SK-N-SH treated with all-trans-retinoic acid at 6 μM for 48 hours (cell line): ENCODE results near the gene QRICH2.

ENCODE experiments used
- ATAC-seq: fragments of 200-7000 bp; cut with Tn5 transposase; 3 replicates; pipeline ENCODE4 v1.9.1; 2020; ENCODE audit warnings: mild to moderate bottlenecking, moderate library complexity
- ARNTL ChIP-seq: fragments of 450-650 bp; formaldehyde crosslinking; IDR thresholded peaks from 2 replicates; pipeline ENCODE4 v1.5.0; 2020; ENCODE audit warnings: low read depth, mild to moderate bottlenecking, moderate library complexity, borderline replicate concordance
- BACH2 ChIP-seq: fragments of 250-450 bp; sonication (Bioruptor Pico); IDR thresholded peaks from 2 replicates; pipeline ENCODE4 v1.9.0; 2021; ENCODE audit warnings: mild to moderate bottlenecking, borderline replicate concordance
- CSDC2 ChIP-seq: fragments of 250-450 bp; sonication (Bioruptor Pico); IDR thresholded peaks from 2 replicates; pipeline ENCODE4 v1.5.0; 2020; ENCODE audit warnings: mild to moderate bottlenecking, moderate library complexity
- ESRRG ChIP-seq: fragments of 250-450 bp; sonication (Bioruptor Pico); IDR thresholded peaks from 2 replicates; pipeline ENCODE4 v1.6.1; 2021; ENCODE audit warnings: mild to moderate bottlenecking
- GLIS3 ChIP-seq: fragments of 250-450 bp; sonication (Bioruptor Pico); IDR thresholded peaks from 2 replicates; pipeline ENCODE4 v1.5.0; 2020; ENCODE audit warnings: mild to moderate bottlenecking, moderate library complexity
- ISL1 ChIP-seq: fragments of 250-450 bp; sonication (Bioruptor Pico); IDR thresholded peaks from 2 replicates; pipeline ENCODE4 v2.1.2; 2022; ENCODE audit warnings: mild to moderate bottlenecking, moderate library complexity
- OSR1 ChIP-seq: fragments of 250-450 bp; sonication (Bioruptor Pico); IDR thresholded peaks from 2 replicates; pipeline ENCODE4 v1.8.0; 2022; ENCODE audit warnings: moderate library complexity, mild to moderate bottlenecking, inconsistent platforms
- PPARA ChIP-seq: fragments of 250-450 bp; sonication (Bioruptor Pico); IDR thresholded peaks from 2 replicates; pipeline ENCODE4 v1.5.0; 2020; ENCODE audit warnings: mild to moderate bottlenecking, borderline replicate concordance
- RARB ChIP-seq: fragments of 250-450 bp; sonication (Bioruptor Pico); IDR thresholded peaks from 2 replicates; pipeline ENCODE4 v1.8.0; 2021; ENCODE audit warnings: mild to moderate bottlenecking, moderate library complexity
- SNAI2 ChIP-seq: fragments of 250-450 bp; sonication (Bioruptor Pico); IDR thresholded peaks from 2 replicates; pipeline ENCODE4 v1.5.0; 2020; ENCODE audit warnings: mild to moderate bottlenecking, moderate library complexity
- TOX ChIP-seq: fragments of 250-450 bp; sonication (Bioruptor Pico); IDR thresholded peaks from 2 replicates; pipeline ENCODE4 v1.8.0; 2021; ENCODE audit warnings: mild to moderate bottlenecking, moderate library complexity, borderline replicate concordance
- ZC3H10 ChIP-seq: fragments of 250-450 bp; sonication (Bioruptor Pico); IDR thresholded peaks from 2 replicates; pipeline ENCODE4 v1.5.1; 2021; ENCODE audit warnings: mild to moderate bottlenecking, moderate library complexity
- ZFP3 ChIP-seq: fragments of 250-450 bp; sonication (Bioruptor Pico); IDR thresholded peaks from 2 replicates; pipeline ENCODE4 v1.5.0; 2020; ENCODE audit warnings: mild to moderate bottlenecking, moderate library complexity
- ZNF565 ChIP-seq: fragments of 450-650 bp; formaldehyde crosslinking; conservative IDR thresholded peaks from 2 replicates; pipeline ENCODE4 v1.5.0; 2020; ENCODE audit warnings: low read depth, mild to moderate bottlenecking, moderate library complexity
- ZNF70 ChIP-seq: fragments of 450-650 bp; formaldehyde crosslinking; IDR thresholded peaks from 2 replicates; pipeline ENCODE4 v1.5.0; 2020; ENCODE audit warnings: mild to moderate bottlenecking, moderate library complexity
- ZNF8 ChIP-seq: fragments of 450-650 bp; formaldehyde crosslinking; IDR thresholded peaks from 2 replicates; pipeline ENCODE4 v1.5.0; 2020; ENCODE audit warnings: mild to moderate bottlenecking, moderate library complexity
- TF ChIP-seq, protein P1 (sequence below): fragments of 250-450 bp; sonication (Bioruptor Pico); IDR thresholded peaks from 2 replicates; pipeline ENCODE4 v1.8.0; 2021; ENCODE audit warnings: low read depth, mild to moderate bottlenecking, moderate library complexity, borderline replicate concordance
- TF ChIP-seq, protein P2 (sequence below): fragments of 250-450 bp; sonication (Bioruptor Pico); IDR thresholded peaks from 2 replicates; pipeline ENCODE4 v1.8.0; 2020; ENCODE audit warnings: mild to moderate bottlenecking, moderate library complexity, borderline replicate concordance
- TF ChIP-seq, protein P3 (sequence below): fragments of 250-450 bp; sonication (Bioruptor Pico); IDR thresholded peaks from 2 replicates; pipeline ENCODE4 v1.5.1; 2020; ENCODE audit warnings: low read depth, mild to moderate bottlenecking, moderate library complexity
- TF ChIP-seq, protein P4 (sequence below): fragments of 250-450 bp; sonication (Bioruptor Pico); IDR thresholded peaks from 2 replicates; pipeline ENCODE4 v1.5.0; 2020; ENCODE audit warnings: mild to moderate bottlenecking, moderate library complexity
- TF ChIP-seq, protein P5 (sequence below): fragments of 250-450 bp; sonication (Bioruptor Pico); IDR thresholded peaks from 2 replicates; pipeline ENCODE4 v1.5.1; 2021; ENCODE audit warnings: mild to moderate bottlenecking, moderate library complexity

QRICH2 gene

DNA sequence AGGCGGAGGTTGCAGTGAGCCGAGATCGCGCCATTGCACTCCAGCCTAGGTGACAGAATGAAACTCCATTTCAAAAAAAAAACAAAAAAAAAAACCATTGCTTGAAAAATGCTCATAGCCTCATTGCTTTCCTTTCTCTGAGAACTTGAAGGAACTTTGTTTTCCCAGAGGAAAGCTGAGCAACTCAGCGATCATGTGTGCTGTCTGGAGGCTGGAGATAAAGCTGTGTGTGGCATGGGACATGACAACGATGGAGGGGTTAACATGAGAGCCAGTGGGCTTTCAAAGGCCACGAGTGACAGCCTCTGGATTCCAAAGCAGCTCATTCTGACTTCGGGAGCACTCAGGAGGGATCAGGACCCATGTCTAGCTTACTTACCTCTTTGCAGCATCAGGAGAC is 21.6 kb upstream of the QRICH2 start:
- no peak for ATAC-seq
- TF ChIP-seq, protein P1, sequence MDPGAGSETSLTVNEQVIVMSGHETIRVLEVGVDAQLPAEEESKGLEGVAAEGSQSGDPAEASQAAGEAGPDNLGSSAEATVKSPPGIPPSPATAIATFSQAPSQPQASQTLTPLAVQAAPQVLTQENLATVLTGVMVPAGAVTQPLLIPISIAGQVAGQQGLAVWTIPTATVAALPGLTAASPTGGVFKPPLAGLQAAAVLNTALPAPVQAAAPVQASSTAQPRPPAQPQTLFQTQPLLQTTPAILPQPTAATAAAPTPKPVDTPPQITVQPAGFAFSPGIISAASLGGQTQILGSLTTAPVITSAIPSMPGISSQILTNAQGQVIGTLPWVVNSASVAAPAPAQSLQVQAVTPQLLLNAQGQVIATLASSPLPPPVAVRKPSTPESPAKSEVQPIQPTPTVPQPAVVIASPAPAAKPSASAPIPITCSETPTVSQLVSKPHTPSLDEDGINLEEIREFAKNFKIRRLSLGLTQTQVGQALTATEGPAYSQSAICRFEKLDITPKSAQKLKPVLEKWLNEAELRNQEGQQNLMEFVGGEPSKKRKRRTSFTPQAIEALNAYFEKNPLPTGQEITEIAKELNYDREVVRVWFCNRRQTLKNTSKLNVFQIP: no peak
- TF ChIP-seq ZC3H10 (CRISPR knock-in tag) (no peak), BACH2 (no peak), OSR1 (CRISPR knock-in tag) (no peak), CSDC2 (no peak), PPARA (CRISPR knock-in tag) (no peak), TOX (CRISPR knock-in tag) (no peak), ISL1 (CRISPR knock-in tag) (no peak), ZNF565 (CRISPR knock-in tag) (no peak), GLIS3 (CRISPR knock-in tag) (no peak), ZNF70 (CRISPR knock-in tag) (no peak), SNAI2 (CRISPR knock-in tag) (no peak), ZNF8 (CRISPR knock-in tag) (no peak), ZFP3 (CRISPR knock-in tag) (no peak), ARNTL (no peak), RARB (CRISPR knock-in tag) (no peak)
- TF ChIP-seq, protein P2, sequence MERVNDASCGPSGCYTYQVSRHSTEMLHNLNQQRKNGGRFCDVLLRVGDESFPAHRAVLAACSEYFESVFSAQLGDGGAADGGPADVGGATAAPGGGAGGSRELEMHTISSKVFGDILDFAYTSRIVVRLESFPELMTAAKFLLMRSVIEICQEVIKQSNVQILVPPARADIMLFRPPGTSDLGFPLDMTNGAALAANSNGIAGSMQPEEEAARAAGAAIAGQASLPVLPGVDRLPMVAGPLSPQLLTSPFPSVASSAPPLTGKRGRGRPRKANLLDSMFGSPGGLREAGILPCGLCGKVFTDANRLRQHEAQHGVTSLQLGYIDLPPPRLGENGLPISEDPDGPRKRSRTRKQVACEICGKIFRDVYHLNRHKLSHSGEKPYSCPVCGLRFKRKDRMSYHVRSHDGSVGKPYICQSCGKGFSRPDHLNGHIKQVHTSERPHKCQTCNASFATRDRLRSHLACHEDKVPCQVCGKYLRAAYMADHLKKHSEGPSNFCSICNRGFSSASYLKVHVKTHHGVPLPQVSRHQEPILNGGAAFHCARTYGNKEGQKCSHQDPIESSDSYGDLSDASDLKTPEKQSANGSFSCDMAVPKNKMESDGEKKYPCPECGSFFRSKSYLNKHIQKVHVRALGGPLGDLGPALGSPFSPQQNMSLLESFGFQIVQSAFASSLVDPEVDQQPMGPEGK (CRISPR knock-in tag): no peak
- TF ChIP-seq, protein P3, sequence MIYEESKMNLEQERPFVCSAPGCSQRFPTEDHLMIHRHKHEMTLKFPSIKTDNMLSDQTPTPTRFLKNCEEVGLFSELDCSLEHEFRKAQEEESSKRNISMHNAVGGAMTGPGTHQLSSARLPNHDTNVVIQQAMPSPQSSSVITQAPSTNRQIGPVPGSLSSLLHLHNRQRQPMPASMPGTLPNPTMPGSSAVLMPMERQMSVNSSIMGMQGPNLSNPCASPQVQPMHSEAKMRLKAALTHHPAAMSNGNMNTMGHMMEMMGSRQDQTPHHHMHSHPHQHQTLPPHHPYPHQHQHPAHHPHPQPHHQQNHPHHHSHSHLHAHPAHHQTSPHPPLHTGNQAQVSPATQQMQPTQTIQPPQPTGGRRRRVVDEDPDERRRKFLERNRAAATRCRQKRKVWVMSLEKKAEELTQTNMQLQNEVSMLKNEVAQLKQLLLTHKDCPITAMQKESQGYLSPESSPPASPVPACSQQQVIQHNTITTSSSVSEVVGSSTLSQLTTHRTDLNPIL: no peak
- TF ChIP-seq, protein P4, sequence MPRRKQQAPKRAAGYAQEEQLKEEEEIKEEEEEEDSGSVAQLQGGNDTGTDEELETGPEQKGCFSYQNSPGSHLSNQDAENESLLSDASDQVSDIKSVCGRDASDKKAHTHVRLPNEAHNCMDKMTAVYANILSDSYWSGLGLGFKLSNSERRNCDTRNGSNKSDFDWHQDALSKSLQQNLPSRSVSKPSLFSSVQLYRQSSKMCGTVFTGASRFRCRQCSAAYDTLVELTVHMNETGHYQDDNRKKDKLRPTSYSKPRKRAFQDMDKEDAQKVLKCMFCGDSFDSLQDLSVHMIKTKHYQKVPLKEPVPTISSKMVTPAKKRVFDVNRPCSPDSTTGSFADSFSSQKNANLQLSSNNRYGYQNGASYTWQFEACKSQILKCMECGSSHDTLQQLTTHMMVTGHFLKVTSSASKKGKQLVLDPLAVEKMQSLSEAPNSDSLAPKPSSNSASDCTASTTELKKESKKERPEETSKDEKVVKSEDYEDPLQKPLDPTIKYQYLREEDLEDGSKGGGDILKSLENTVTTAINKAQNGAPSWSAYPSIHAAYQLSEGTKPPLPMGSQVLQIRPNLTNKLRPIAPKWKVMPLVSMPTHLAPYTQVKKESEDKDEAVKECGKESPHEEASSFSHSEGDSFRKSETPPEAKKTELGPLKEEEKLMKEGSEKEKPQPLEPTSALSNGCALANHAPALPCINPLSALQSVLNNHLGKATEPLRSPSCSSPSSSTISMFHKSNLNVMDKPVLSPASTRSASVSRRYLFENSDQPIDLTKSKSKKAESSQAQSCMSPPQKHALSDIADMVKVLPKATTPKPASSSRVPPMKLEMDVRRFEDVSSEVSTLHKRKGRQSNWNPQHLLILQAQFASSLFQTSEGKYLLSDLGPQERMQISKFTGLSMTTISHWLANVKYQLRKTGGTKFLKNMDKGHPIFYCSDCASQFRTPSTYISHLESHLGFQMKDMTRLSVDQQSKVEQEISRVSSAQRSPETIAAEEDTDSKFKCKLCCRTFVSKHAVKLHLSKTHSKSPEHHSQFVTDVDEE (CRISPR knock-in tag): no peak
- TF ChIP-seq, protein P5, sequence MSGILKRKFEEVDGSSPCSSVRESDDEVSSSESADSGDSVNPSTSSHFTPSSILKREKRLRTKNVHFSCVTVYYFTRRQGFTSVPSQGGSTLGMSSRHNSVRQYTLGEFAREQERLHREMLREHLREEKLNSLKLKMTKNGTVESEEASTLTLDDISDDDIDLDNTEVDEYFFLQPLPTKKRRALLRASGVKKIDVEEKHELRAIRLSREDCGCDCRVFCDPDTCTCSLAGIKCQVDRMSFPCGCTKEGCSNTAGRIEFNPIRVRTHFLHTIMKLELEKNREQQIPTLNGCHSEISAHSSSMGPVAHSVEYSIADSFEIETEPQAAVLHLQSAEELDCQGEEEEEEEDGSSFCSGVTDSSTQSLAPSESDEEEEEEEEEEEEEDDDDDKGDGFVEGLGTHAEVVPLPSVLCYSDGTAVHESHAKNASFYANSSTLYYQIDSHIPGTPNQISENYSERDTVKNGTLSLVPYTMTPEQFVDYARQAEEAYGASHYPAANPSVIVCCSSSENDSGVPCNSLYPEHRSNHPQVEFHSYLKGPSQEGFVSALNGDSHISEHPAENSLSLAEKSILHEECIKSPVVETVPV (CRISPR knock-in tag): no peak

DNA sequence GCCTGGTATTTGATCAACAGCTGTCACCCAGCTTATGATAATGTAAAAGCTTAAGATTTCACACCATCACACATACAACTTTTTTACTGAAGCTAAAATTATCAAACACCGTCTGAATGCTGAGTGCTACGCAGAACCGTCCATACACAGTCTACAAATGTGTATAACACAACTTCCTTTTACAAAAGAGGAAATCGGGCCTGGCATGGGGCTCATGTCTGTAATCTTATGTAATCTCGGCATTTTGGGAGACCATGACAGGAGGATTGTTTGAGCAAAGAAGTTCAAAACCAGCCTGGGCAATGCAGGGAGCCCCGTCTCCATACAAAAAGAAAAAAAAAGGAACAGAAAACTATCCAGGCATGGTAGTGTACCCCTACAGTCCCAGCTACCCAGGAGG is 19.6 kb upstream of the QRICH2 start:
- no peak for ATAC-seq
- TF ChIP-seq ESRRG (CRISPR knock-in tag) (no peak), ZNF565 (CRISPR knock-in tag) (no peak)
- TF ChIP-seq, protein P4 (CRISPR knock-in tag): no peak
- TF ChIP-seq, protein P1: no peak
- TF ChIP-seq, protein P2 (CRISPR knock-in tag): no peak
- TF ChIP-seq, all 23 proteins: peak for 0
